ENCODE measurements around the gene E2F6. TPM values are rescaled to one million over a fixed set of nuclear protein-coding genes. Genes with fewer than 3 reads are reported as not detected.
A peak's percentile ranks its signal among the peaks of the same experiment; 100 is the strongest.

The E2F6 gene
- total RNA-seq, 6 donors from 2014 or later = 5.3 to 15.8 (median 13.4) TPM

- WGBS, 2 donors = 37 to 40% methylated on average over 4 of the region's 4 CpGs
- DNase-seq = no peak
- no peak overlapping the region for H3K4me3 ChIP-seq
- H3K27ac ChIP-seq = no peak overlapping the region
- peaks cover 0 to 4% (median 0%) of the 10 kb centered on the region in 4 donors for H3K4me1 ChIP-seq
- peaks cover 0 to 5% (median 0%) of the 10 kb centered on the region in 4 donors for H3K9me3 ChIP-seq
- ATAC-seq (ENCODE audit: low FRiP score in 2 of 2) = no peak
- H3K36me3 ChIP-seq = no peaks in the 10 kb centered on the region
- no peaks in the 10 kb centered on the region for H3K27me3 ChIP-seq
- no peak for TF ChIP-seq CTCF (IDR thresholded peaks at IDR 0.05)
- TF ChIP-seq POLR2AphosphoS5 (IDR thresholded peaks at IDR 0.05) = no peak
- no peak for TF ChIP-seq EP300 (IDR thresholded peaks at IDR 0.05)
These were observed 33.3 kb upstream of the E2F6 start for GRCh38 chr2:11499081-11499743.

GRCh38 chr2:11498543-11499034, 32.6 kb upstream of the E2F6 start:
- Histone ChIP-seq H3K9me3 (peaks cover 0 to 4% (median 0%) of the 10 kb centered on the region in 4 donors), H3K27ac (no peak overlapping the region), H3K4me3 (no peak overlapping the region), H3K27me3 (no peaks in the 10 kb centered on the region), H3K4me1 (peaks cover 0 to 4% (median 0%) of the 10 kb centered on the region in 4 donors), H3K36me3 (no peaks in the 10 kb centered on the region)
- WGBS, 2 donors = 44 to 45% methylated on average over 8 to 9 of the region's 9 CpGs
- TF ChIP-seq CTCF (IDR thresholded peaks at IDR 0.05) (no peak), EP300 (IDR thresholded peaks at IDR 0.05) (no peak), POLR2AphosphoS5 (IDR thresholded peaks at IDR 0.05) (no peak), POLR2A (IDR thresholded peaks at IDR 0.05) (no peak)
- ATAC-seq (ENCODE audit: low FRiP score in 2 of 2) (peak in 1 of 2 donors; percentile 64), DNase-seq (no peak)

- TF ChIP-seq EP300 (IDR thresholded peaks at IDR 0.05) (no peak), POLR2AphosphoS5 (IDR thresholded peaks at IDR 0.05) (no peak), POLR2A (IDR thresholded peaks at IDR 0.05) (no peak), CTCF (IDR thresholded peaks at IDR 0.05) (no peak)
- ATAC-seq (ENCODE audit: low FRiP score in 2 of 2) (peak in 1 of 2 donors; percentile 11), DNase-seq (no peak)
- Histone ChIP-seq H3K36me3 (no peaks in the 10 kb centered on the region), H3K27me3 (no peaks in the 10 kb centered on the region), H3K4me3 (no peak overlapping the region), H3K27ac (no peak overlapping the region), H3K9me3 (no peaks in the 10 kb centered on the region), H3K4me1 (peaks cover 0 to 4% (median 0%) of the 10 kb centered on the region in 4 donors)
- 61% methylated on average over 30 of the region's 30 CpGs for WGBS, 2 donors
These were observed 30.1 kb upstream of the E2F6 start for GRCh38 chr2:11495844-11496681.

GRCh38 chr2:11494310-11494709, 28.3 kb upstream of the E2F6 start:
- no peak overlapping the region for H3K4me3 ChIP-seq
- no peaks in the 10 kb centered on the region for H3K36me3 ChIP-seq
- WGBS, 2 donors = 91 to 100% methylated on average over 2 of the region's 2 CpGs
- no peak overlapping the region for H3K27ac ChIP-seq
- TF ChIP-seq POLR2A (IDR thresholded peaks at IDR 0.05) (no peak), EP300 (IDR thresholded peaks at IDR 0.05) (no peak), CTCF (IDR thresholded peaks at IDR 0.05) (no peak), POLR2AphosphoS5 (IDR thresholded peaks at IDR 0.05) (no peak)
- H3K9me3 ChIP-seq = no peaks in the 10 kb centered on the region
- no peaks in the 10 kb centered on the region for H3K27me3 ChIP-seq
- no peak for ATAC-seq (ENCODE audit: low FRiP score in 2 of 2)
- DNase-seq = no peak
- H3K4me1 ChIP-seq = peaks cover 0 to 4% (median 0%) of the 10 kb centered on the region in 4 donors
